Pancreas (tissue), 10 donors: ENCODE data around the gene LRRC63. TPM values are rescaled to one million over a fixed set of nuclear protein-coding genes. Genes with fewer than 3 reads are reported as not detected.
A peak's percentile ranks its signal among the peaks of the same experiment; 100 is the strongest.

Experiments
- ATAC-seq, 4 donors: fragments of 200-7000 bp; cut with Tn5 transposase; one replicate each; pipeline versions ENCODE4 v1.8.0 to v1.9.1; 2020; ENCODE audit warnings: mild to moderate bottlenecking in 4 of 4, moderate library complexity in 4 of 4
- DNase-seq, 6 donors: peaks; one replicate each; pipeline ENCODE4 v3.0.0-alpha.2; 2020
- FAIRE-seq: peaks from 2 replicates; lab custom pipeline; 2012; peaks lifted over from hg19 to GRCh38; lab: Jason Lieb, UNC
- H3K27ac ChIP-seq, 4 donors: fragments of 200-600 bp; sonication (generic); 1 replicate in 3 of 4; 2 replicates in 1 of 4; pipeline versions ENCODE4 v1.5.0 to v1.8.0; 2020
- H3K27me3 ChIP-seq, 4 donors: fragments of 200-600 bp; one replicate each; pipeline ENCODE4 v1.8.0; 2021
- H3K36me3 ChIP-seq, 3 donors: fragments of 200-600 bp; sonication (generic) in 1 of 3; one replicate each; pipeline versions ENCODE4 v1.5.0 to v1.8.0; 2020 to 2021
- H3K4me1 ChIP-seq, 3 donors: fragments of 200-600 bp; one replicate each; pipeline ENCODE4 v1.8.0; 2021
- H3K4me3 ChIP-seq, 4 donors: fragments of 200-600 bp; sonication (generic) in 2 of 4; one replicate each; pipeline versions ENCODE4 v1.5.0 to v1.8.0; 2020 to 2021
- H3K9me3 ChIP-seq, 4 donors: fragments of 200-600 bp; one replicate each; pipeline ENCODE4 v1.8.0; 2021
- CTCF ChIP-seq, 4 donors: fragments of 200-600 bp; sonication (generic) in 3 of 4; IDR thresholded peaks; one replicate each; pipeline versions ENCODE4 v1.5.0 to v1.8.0; 2021; ENCODE audit warnings: antibody characterized with exemption in 4 of 4
- WGBS, 2 donors: extraction: QIAGEN DNeasy Blood & Tissue Kit; methylation state at CpG; one replicate each; pipeline ENCODE4 v1.1.7; 2013; 5-methylcytosine and 5-hydroxymethylcytosine counted together
- intact Hi-C, 3 donors: fragments of 100-400 bp; cut with DNase I; formaldehyde crosslinking; loops; one replicate each; pipeline versions ENCODE4 v1.11.1 to v1.14.2; 2022
- polyA plus RNA-seq, 2 donors: library from polyadenylated mRNA; stranded (reverse); fragments of 200-250 nt; gene quantifications; one replicate each; pipeline ENCODE4 v1.2.3, GENCODE V29; 2013
- total RNA-seq, 6 donors: library from RNA; stranded (reverse); fragmentation: NEBNext Ultra II Directional in 4 of 6; extraction: Animal tissue kit (Norgen Biotek cat#: 25700) in 4 of 6; gene quantifications; one replicate each; pipeline versions ENCODE4 v1.2.1 to v1.2.4, GENCODE V29; 2021 to 2023
- donor health status: healthy with polysubstance abuse.
- donor health status: DM: no; HTN: no; CAD: no; lungs with moderate emphysema.
- donor health status: DM: no; HTN: no; CAD: no.
- donor health status: control.
- donor health status: control.
- donor health status: Bipolar disorder and iron deficiency.
- donor health status: DM: yes; HTN: yes; CAD: no.
- donor health status: DM: no; HTN: no; CAD: no.
- donor health status: DM: no; HTN: no; CAD: no.
- donor health status: DM: yes; HTN: yes; CAD: no.

Gene LRRC63
- total and polyA plus RNA-seq, 8 donors, result 0.14 to 0.19 TPM; not detected in 6

GRCh38 chr13:46303742-46304385, 92.1 kb downstream of the LRRC63 start:
- no peaks in the 10 kb centered on the region for H3K27me3 ChIP-seq
- H3K36me3 ChIP-seq, result no peaks in the 10 kb centered on the region
- no peak for TF ChIP-seq CTCF (IDR thresholded peaks at IDR 0.05)
- H3K27ac ChIP-seq, result no peak overlapping the region
- H3K9me3 ChIP-seq, result no peaks in the 10 kb centered on the region
- H3K4me1 ChIP-seq, result no peaks in the 10 kb centered on the region
- intact Hi-C loops, result no loop called here
- FAIRE-seq (no peak), ATAC-seq (peak in 1 of 4 donors; percentile 15), DNase-seq (no peak)
- H3K4me3 ChIP-seq, result no peak overlapping the region
- 64 to 78% methylated on average over 7 of the region's 7 CpGs for whole genome bisulfite sequencing, 2 donors

GRCh38 chr13:46304546-46304945, 92.8 kb downstream of the LRRC63 start:
- WGBS, 2 donors, result 81 to 83% methylated on average over 3 of the region's 3 CpGs
- H3K27me3 ChIP-seq, result no peaks in the 10 kb centered on the region
- ATAC-seq (no peak), FAIRE-seq (no peak), DNase-seq (no peak)
- H3K9me3 ChIP-seq, result no peaks in the 10 kb centered on the region
- TF ChIP-seq CTCF (IDR thresholded peaks at IDR 0.05), result no peak
- H3K27ac ChIP-seq, result no peak overlapping the region
- no peaks in the 10 kb centered on the region for H3K36me3 ChIP-seq
- H3K4me1 ChIP-seq, result no peaks in the 10 kb centered on the region
- intact Hi-C loops, result no loop called here
- no peak overlapping the region for H3K4me3 ChIP-seq

GRCh38 chr13:46307554-46307953, 95.8 kb downstream of the LRRC63 start:
- no peaks in the 10 kb centered on the region for H3K27me3 ChIP-seq
- DNase-seq (no peak), ATAC-seq (no peak), FAIRE-seq (no peak)
- H3K27ac ChIP-seq, result no peak overlapping the region
- no peaks in the 10 kb centered on the region for H3K36me3 ChIP-seq
- 86 to 96% methylated on average over 1 of the region's 1 CpG for WGBS, 2 donors
- no peaks in the 10 kb centered on the region for H3K9me3 ChIP-seq
- H3K4me3 ChIP-seq, result no peak overlapping the region
- no peaks in the 10 kb centered on the region for H3K4me1 ChIP-seq
- no peak for TF ChIP-seq CTCF (IDR thresholded peaks at IDR 0.05)
- intact Hi-C loops, result no loop called here

GRCh38 chr13:46310066-46310465, 98.3 kb downstream of the LRRC63 start:
- Histone ChIP-seq H3K27me3 (no peaks in the 10 kb centered on the region), H3K36me3 (no peaks in the 10 kb centered on the region), H3K9me3 (no peaks in the 10 kb centered on the region), H3K4me3 (no peak overlapping the region), H3K27ac (no peak overlapping the region), H3K4me1 (no peaks in the 10 kb centered on the region)
- WGBS, 2 donors, result 61 to 84% methylated on average over 1 of the region's 1 CpG
- intact Hi-C loops, result no loop called here
- no peak for TF ChIP-seq CTCF (IDR thresholded peaks at IDR 0.05)
- no peak for ATAC-seq
- DNase-seq, result no peak
- FAIRE-seq, result no peak

- FAIRE-seq (no peak), ATAC-seq (no peak), DNase-seq (no peak)
- WGBS, 2 donors, result 76 to 77% methylated on average over 2 of the region's 2 CpGs
- intact Hi-C loops, result no loop called here
- no peaks in the 10 kb centered on the region for H3K36me3 ChIP-seq
- TF ChIP-seq CTCF (IDR thresholded peaks at IDR 0.05), result no peak
- H3K27ac ChIP-seq, result no peak overlapping the region
- H3K4me3 ChIP-seq, result no peak overlapping the region
- H3K27me3 ChIP-seq, result no peaks in the 10 kb centered on the region
- no peaks in the 10 kb centered on the region for H3K9me3 ChIP-seq
- no peaks in the 10 kb centered on the region for H3K4me1 ChIP-seq
Observed at GRCh38 chr13:46311217-46311616, 99.5 kb downstream of the LRRC63 start.
